Common myeloid progenitor, CD34-positive (primary cell): ENCODE data around the gene CPA4.

Source experiments
- CTCF ChIA-PET: fragments of 350-600 bp; sonication (Branson Sonifier 250); formaldehyde crosslinking; loops from one replicate; lab custom pipeline; 2021; ENCODE audit warnings: antibody characterized with exemption; lab: Charles Lee
- POLR2A ChIA-PET: fragments of 350-600 bp; sonication (Branson Sonifier 250); formaldehyde crosslinking; loops from one replicate; lab custom pipeline; 2021; ENCODE audit warnings: antibody characterized with exemption; lab: Charles Lee
- DNase-seq, 3 donors: peaks; one replicate each; pipeline versions ENCODE4 v3.0.0 to v3.0.0-alpha.2; 2013
- H3K27ac ChIP-seq, 2 experiments: 1 replicate in 1 of 2; 2 replicates in 1 of 2; pipeline ENCODE4 v1.7.0; 2013; ENCODE audit warnings: inconsistent platforms in 2 of 2, low read length in 2 of 2, mild to moderate bottlenecking in 2 of 2, low read depth in 1 of 2, moderate library complexity in 1 of 2; ENCODE audit not compliant: severe bottlenecking in 2 of 2, insufficient read depth in 1 of 2, poor library complexity in 1 of 2
- H3K27me3 ChIP-seq, 5 experiments: replicated peaks in 2 of 5; 1 replicate in 3 of 5; 2 replicates in 2 of 5; pipeline versions ENCODE4 v1.6.1 to v1.7.0; 2013; ENCODE audit warnings: low read length in 4 of 5, mild to moderate bottlenecking in 2 of 5, moderate library complexity in 2 of 5, inconsistent platforms in 1 of 5; ENCODE audit not compliant: insufficient read depth in 5 of 5, control insufficient read depth in 4 of 5
- H3K36me3 ChIP-seq, 4 experiments: 1 replicate in 2 of 4; 2 replicates in 2 of 4; pipeline versions ENCODE4 v1.6.1 to v1.7.0; 2013; ENCODE audit warnings: low read length in 3 of 4, control low read depth in 1 of 4, mild to moderate bottlenecking in 1 of 4; ENCODE audit not compliant: control insufficient read depth in 4 of 4, insufficient read depth in 4 of 4
- H3K4me1 ChIP-seq, 4 experiments: 1 replicate in 3 of 4; 2 replicates in 1 of 4; pipeline versions ENCODE4 v1.6.1 to v1.7.1; 2013; ENCODE audit warnings: low read length in 3 of 4, mild to moderate bottlenecking in 3 of 4, control low read depth in 1 of 4, inconsistent platforms in 1 of 4, moderate library complexity in 1 of 4; ENCODE audit not compliant: control insufficient read depth in 4 of 4, insufficient read depth in 4 of 4; ENCODE audit errors: control extremely low read depth in 1 of 4
- H3K4me3 ChIP-seq, 7 experiments: 1 replicate in 4 of 7; 2 replicates in 3 of 7; pipeline versions ENCODE4 v1.5.1 to v1.7.0; 2013; ENCODE audit warnings: mild to moderate bottlenecking in 7 of 7, low read length in 6 of 7, moderate library complexity in 6 of 7, inconsistent platforms in 2 of 7, low read depth in 2 of 7, control low read depth in 1 of 7; ENCODE audit not compliant: insufficient read depth in 4 of 7, control insufficient read depth in 1 of 7; ENCODE audit errors: extremely low read depth in 1 of 7
- H3K9me3 ChIP-seq, 5 experiments: 1 replicate in 4 of 5; 2 replicates in 1 of 5; pipeline versions ENCODE4 v1.6.1 to v1.7.1; 2013; ENCODE audit warnings: low read length in 4 of 5, mild to moderate bottlenecking in 2 of 5, inconsistent platforms in 1 of 5, low read depth in 1 of 5, moderate library complexity in 1 of 5; ENCODE audit not compliant: control insufficient read depth in 4 of 5, insufficient read depth in 2 of 5; ENCODE audit errors: control extremely low read depth in 1 of 5
- WGBS: methylation state at CpG from one replicate; pipeline ENCODE4 v1.1.5; 2013; ENCODE audit not compliant: insufficient coverage; 5-methylcytosine and 5-hydroxymethylcytosine counted together

Gene CPA4

DNA sequence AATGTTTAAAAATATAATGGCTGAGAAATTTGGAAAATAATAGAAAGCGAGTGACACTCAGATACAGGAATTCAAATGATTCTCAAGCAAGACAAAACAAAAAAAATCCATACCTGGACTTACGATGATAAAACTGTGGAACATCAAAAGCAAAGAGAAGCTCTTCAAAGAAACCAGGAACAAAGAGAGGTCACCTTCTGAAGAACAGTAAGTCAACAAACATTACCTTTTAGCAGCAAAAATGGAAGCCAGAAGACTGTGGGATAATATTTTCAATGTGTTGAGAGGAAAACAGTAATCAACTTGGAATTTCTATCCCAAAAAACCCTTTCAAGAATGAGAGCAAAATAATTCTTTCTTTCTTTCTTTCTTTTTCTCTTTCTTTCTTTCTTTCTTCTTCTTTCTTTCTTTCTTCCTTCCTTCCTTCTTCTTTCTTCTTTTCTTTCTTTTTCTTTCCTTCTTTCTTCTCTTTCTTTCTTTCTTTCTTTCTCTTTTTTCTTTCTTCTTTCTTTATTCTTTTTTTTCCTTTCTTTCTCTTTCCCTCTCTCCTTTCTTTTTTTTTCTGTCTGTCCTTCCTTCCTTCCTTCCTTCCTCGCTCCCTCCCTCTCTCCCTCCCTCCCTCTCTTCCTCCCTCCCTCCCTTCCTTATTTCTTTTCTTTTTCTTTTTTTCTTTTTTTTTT, 49.9 kb downstream of the CPA4 start:
- DNase-seq: no peak
- no CpG with 5 or more reads among the region's 3 CpGs for WGBS
- CTCF ChIA-PET: no interaction called here
- H3K9me3 ChIP-seq: peaks cover 0 to 2% (median 0%) of the 10 kb centered on the region in 5 experiments
- no peaks in the 10 kb centered on the region for H3K36me3 ChIP-seq
- H3K27ac ChIP-seq: no peak overlapping the region
- POLR2A ChIA-PET: no interaction called here
- H3K27me3 ChIP-seq: no peaks in the 10 kb centered on the region
- no peaks in the 10 kb centered on the region for H3K4me1 ChIP-seq
- no peak overlapping the region for H3K4me3 ChIP-seq

DNA sequence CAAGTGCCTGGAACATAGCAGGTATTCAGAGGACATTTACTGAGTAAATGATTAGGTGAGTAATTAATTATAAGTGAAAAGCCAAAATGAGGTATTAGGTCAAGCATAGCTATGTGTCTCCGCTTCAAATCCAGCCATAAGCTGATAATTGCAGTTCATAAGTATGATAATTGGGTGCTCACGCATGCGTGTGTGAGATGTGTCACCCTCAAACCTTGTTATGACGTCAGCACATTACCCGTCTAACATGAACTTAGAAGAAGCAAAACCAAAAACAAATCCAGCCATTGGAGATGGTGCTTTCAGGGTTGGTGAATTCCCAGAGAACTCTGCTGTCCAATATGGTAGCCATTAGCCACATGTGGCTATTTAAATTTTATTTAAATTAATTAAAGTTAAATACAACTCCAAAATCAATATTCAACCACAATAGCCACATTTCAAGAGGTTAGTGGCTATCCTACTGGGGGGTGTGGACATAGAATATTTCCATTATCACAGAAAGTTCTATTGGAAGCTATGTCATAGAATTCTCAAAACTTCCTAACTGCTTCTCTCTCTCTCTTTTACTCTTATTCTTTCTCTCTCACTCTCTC, 51.4 kb downstream of the CPA4 start, which contains the start of gene CPA5:
TSS of gene CPA5 (plus strand) at position 546 of the 596 bp plus-strand sequence. CDS start 1,670 bp downstream, outside the sequence.
- WGBS: 100% methylated on average over 3 of the region's 5 CpGs
- Histone ChIP-seq H3K9me3 (peaks cover 0 to 2% (median 0%) of the 10 kb centered on the region in 5 experiments), H3K27me3 (no peaks in the 10 kb centered on the region), H3K4me3 (no peak within 1 kb of the TSS), H3K36me3 (no peaks in the 10 kb centered on the region), H3K27ac (no peak within 1 kb of the TSS), H3K4me1 (no peaks in the 10 kb centered on the region)
- no peak for DNase-seq
- CTCF ChIA-PET: no interaction called here
- POLR2A ChIA-PET: no interaction called here

DNA sequence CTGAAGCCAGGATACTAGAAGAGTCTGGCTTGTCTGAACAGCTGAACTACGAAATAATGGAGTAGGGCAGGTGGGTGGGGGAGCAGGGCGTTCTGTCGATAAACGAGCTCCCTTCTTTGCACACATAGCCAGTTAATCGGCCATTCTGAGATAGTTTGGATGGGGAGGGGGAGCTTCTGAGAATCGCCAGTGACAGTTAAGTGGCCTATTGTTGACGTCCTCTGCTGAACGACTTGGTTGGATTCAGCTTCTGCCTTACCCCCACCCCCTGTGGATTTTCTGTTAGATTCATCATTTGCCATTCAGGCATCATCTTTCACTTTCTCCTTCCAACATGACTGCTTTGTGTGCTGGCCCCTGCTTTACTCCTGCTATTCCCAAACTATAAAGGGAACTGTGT, 52.2 kb downstream of the CPA4 start:
- Histone ChIP-seq H3K36me3 (no peaks in the 10 kb centered on the region), H3K27ac (no peak overlapping the region), H3K4me3 (no peak overlapping the region), H3K9me3 (peaks cover 0 to 2% (median 0%) of the 10 kb centered on the region in 5 experiments), H3K4me1 (peaks cover 0 to 2% (median 0%) of the 10 kb centered on the region in 4 experiments), H3K27me3 (no peaks in the 10 kb centered on the region)
- ChIA-PET CTCF (no interaction called here), POLR2A (no interaction called here)
- no peak for DNase-seq
- WGBS: 96% methylated on average over 5 of the region's 8 CpGs

DNA sequence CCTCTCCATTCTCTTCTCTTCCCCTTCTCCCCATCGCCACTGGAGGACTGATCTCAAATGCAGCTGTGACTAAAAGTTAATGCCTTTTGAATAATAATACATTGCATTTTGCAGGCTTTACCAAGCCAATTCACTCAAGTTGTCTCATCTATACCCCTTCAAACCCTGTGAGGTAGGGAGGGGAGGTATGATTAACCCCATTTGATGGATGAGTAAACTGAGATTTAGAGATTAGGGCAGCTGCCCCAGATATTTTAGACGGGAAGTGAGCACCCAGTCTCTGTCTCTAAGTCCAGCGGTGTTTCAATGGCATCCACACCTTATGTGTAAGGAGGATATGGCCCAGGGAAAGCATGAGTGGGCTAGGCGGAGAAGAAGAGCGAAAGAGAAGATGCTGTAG, 52.8 kb downstream of the CPA4 start:
- H3K9me3 ChIP-seq: peaks cover 0 to 2% (median 0%) of the 10 kb centered on the region in 5 experiments
- 100% methylated on average over 3 of the region's 5 CpGs for WGBS
- no peaks in the 10 kb centered on the region for H3K27me3 ChIP-seq
- ChIA-PET CTCF (no interaction called here), POLR2A (no interaction called here)
- no peak overlapping the region for H3K27ac ChIP-seq
- peaks cover 0 to 6% (median 0%) of the 10 kb centered on the region in 4 experiments for H3K4me1 ChIP-seq
- no peak for DNase-seq
- H3K4me3 ChIP-seq: no peak overlapping the region
- H3K36me3 ChIP-seq: no peaks in the 10 kb centered on the region

DNA sequence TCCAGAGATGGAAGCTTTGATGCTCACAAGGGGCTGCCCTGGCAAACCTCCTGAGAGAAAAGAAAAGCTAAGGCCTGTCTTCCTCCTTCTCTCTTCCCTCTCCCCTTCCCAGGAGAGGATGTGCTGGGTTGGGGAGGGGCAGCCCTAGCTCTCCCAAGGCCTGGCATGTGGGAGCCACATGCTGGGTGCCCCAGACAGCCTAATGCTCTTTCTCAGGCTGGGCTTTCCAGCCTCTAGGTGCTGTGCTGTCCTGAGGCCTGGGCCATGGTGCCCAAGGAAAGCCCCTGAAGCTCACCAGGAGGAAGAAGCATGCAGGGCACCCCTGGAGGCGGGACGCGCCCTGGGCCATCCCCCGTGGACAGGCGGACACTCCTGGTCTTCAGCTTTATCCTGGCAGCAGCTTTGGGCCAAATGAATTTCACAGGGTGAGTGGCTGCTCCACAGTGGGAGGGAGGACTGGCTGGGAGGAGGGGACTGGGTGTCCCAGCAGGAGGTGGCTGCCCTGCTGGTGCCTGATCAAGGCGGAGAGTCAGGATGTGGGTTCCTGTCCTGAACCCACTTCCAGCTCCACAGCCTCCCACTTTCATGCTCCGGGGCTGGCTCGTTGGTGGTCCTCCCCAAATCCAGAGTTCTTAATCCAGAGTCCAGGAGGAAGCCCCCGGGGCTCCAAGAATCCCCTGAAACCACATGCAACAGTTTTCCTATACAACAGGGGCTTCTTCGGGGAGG, 53.4 kb downstream of the CPA4 start:
- Histone ChIP-seq H3K27ac (no peak overlapping the region), H3K4me1 (peaks cover 0 to 6% (median 0%) of the 10 kb centered on the region in 4 experiments), H3K4me3 (no peak overlapping the region), H3K36me3 (no peaks in the 10 kb centered on the region), H3K9me3 (peaks cover 0 to 2% (median 0%) of the 10 kb centered on the region in 5 experiments), H3K27me3 (no peaks in the 10 kb centered on the region)
- 84% methylated on average over 7 of the region's 10 CpGs for WGBS
- ChIA-PET CTCF (no interaction called here), POLR2A (no interaction called here)
- no peak for DNase-seq

DNA sequence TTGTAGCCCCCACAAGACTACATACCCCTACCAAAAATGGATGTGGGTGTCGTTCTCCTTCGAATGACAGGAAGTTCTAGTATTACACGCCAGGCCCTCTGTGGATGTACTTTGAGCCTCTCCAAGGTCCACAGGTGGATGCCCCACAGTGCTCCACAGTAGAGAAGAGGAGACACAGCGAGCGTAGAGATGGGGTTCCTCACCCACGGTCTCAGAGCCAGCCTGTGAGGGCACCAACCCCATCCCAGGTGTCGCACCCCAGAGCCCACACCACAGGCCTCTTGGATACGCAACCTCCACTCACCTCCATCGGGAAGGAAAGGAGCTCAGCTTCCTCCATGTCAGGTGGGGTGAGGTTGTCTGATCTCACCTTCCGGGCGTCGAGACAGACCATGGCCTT, 54.0 kb downstream of the CPA4 start:
- POLR2A ChIA-PET: no interaction called here
- H3K4me3 ChIP-seq: no peak overlapping the region
- no peak overlapping the region for H3K27ac ChIP-seq
- peaks cover 0 to 2% (median 0%) of the 10 kb centered on the region in 5 experiments for H3K9me3 ChIP-seq
- H3K4me1 ChIP-seq: peaks cover 0 to 6% (median 0%) of the 10 kb centered on the region in 4 experiments
- DNase-seq: no peak
- WGBS: 95% methylated on average over 9 of the region's 12 CpGs
- no peaks in the 10 kb centered on the region for H3K36me3 ChIP-seq
- CTCF ChIA-PET: no interaction called here
- no peaks in the 10 kb centered on the region for H3K27me3 ChIP-seq
